ENCODE data around the gene PDE3A.

GRCh38 chr12:20547816-20548575 is 179.7 kb downstream of the PDE3A start:
- TF ChIP-seq CTCF (IDR thresholded peaks at IDR 0.05; ENCODE audit: low read length) = no peak
- TF ChIP-seq EZH2phosphoT487 (IDR thresholded peaks at IDR 0.05; ENCODE audit: low read length) = no peak
- TF ChIP-seq EZH2 (optimal IDR thresholded peaks at IDR 0.05; ENCODE audit: low read depth, low read length) = no peak
